NT2/D1 (cell line): ENCODE measurements around the gene MRPL42.

ENCODE experiments used
- SUZ12 ChIP-seq: IDR thresholded peaks from 2 replicates; pipeline ENCODE4 v1.6.1; 2011; ENCODE audit not compliant: insufficient read length, insufficient read depth; ENCODE audit errors: extremely low read depth
- YY1 ChIP-seq: IDR thresholded peaks from 2 replicates; pipeline ENCODE4 v1.6.1; 2011; ENCODE audit not compliant: insufficient read length, insufficient read depth
- ZNF274 ChIP-seq: IDR thresholded peaks from 2 replicates; pipeline ENCODE4 v1.6.1; 2011; ENCODE audit warnings: mild to moderate bottlenecking, low read depth, low read length

GRCh38 chr12:93469386-93469785, 2.1 kb downstream of the MRPL42 start:
- TF ChIP-seq YY1: no peak
- TF ChIP-seq ZNF274: no peak
- TF ChIP-seq SUZ12: no peak
